Thoracic aorta (tissue), 2 donors: ENCODE data around the gene VAPB. TPM values are rescaled to one million over a fixed set of nuclear protein-coding genes. Genes with fewer than 3 reads are reported as not detected.

Experiments used
- ATAC-seq: fragments of 150-250 bp; one replicate; pipeline ENCODE4 v1.8.0; 2017; ENCODE audit warnings: low read depth; ENCODE audit not compliant: insufficient number of reproducible peaks, low FRiP score
- DNase-seq: peaks from one replicate; pipeline ENCODE4 v3.0.0-alpha.2; 2020; ENCODE audit warnings: low spot score
- H3K27ac ChIP-seq, 2 donors: fragments of 200-600 bp; sonication (generic); 1 replicate in 1 of 2; 2 replicates in 1 of 2; pipeline ENCODE4 v1.5.1; 2016; ENCODE audit warnings: mild to moderate bottlenecking in 2 of 2, moderate library complexity in 2 of 2
- H3K27me3 ChIP-seq: fragments of 200-600 bp; sonication (generic); replicated peaks from 2 replicates; pipeline ENCODE4 v1.6.0; 2016; ENCODE audit warnings: mild to moderate bottlenecking; ENCODE audit not compliant: insufficient read depth
- H3K36me3 ChIP-seq: fragments of 200-600 bp; sonication (generic); one replicate; pipeline ENCODE4 v1.5.1; 2016
- H3K4me1 ChIP-seq, 2 donors: fragments of 200-600 bp; sonication (generic); 1 replicate in 1 of 2; 2 replicates in 1 of 2; pipeline versions ENCODE4 v1.5.1 to v1.6.0; 2016; ENCODE audit warnings: low read depth in 2 of 2, mild to moderate bottlenecking in 1 of 2; ENCODE audit not compliant: control insufficient read depth in 1 of 2
- H3K4me3 ChIP-seq: fragments of 200-600 bp; sonication (generic); 2 replicates; pipeline ENCODE4 v1.5.1; 2016; ENCODE audit warnings: mild to moderate bottlenecking
- H3K9me3 ChIP-seq: fragments of 200-600 bp; sonication (generic); 2 replicates; pipeline ENCODE4 v1.5.1; 2016
- CTCF ChIP-seq: fragments of 200-600 bp; sonication (generic); IDR thresholded peaks from one replicate; pipeline ENCODE4 v1.5.1; 2019; ENCODE audit warnings: antibody characterized with exemption
- total RNA-seq, 2 donors: library from RNA; depleted of rRNA; stranded (reverse); fragments of >200 nt; gene quantifications; one replicate each; pipeline versions ENCODE4 v1.1.0 to v1.2.3, GENCODE V29; 2016

VAPB gene
- total RNA-seq, 2 donors from 2014 or later, result 21.5 to 32.8 TPM

GRCh38 chr20:58433759-58434158, 44.7 kb downstream of the VAPB start:
- Histone ChIP-seq H3K36me3 (no peaks in the 10 kb centered on the region), H3K9me3 (no peaks in the 10 kb centered on the region), H3K27me3 (no peaks in the 10 kb centered on the region), H3K27ac (no peak overlapping the region), H3K4me1 (peaks cover 0 to 18% of the 10 kb centered on the region in 2 donors), H3K4me3 (no peak overlapping the region)
- DNase-seq (no peak), ATAC-seq (no peak)
- no peak for TF ChIP-seq CTCF

GRCh38 chr20:58434326-58434725, 45.3 kb downstream of the VAPB start:
- no peak for TF ChIP-seq CTCF

GRCh38 chr20:58435237-58435636, 46.2 kb downstream of the VAPB start:
- Histone ChIP-seq H3K4me3 (no peak overlapping the region), H3K9me3 (no peaks in the 10 kb centered on the region), H3K36me3 (peaks cover 5% of the 10 kb centered on the region), H3K27me3 (no peaks in the 10 kb centered on the region), H3K4me1 (peaks cover 0 to 18% of the 10 kb centered on the region in 2 donors), H3K27ac (no peak overlapping the region)
- no peak for TF ChIP-seq CTCF
- DNase-seq, result no peak
- ATAC-seq, result no peak

More at GRCh38 chr20:58434326-58434725, 45.3 kb downstream of the VAPB start:
- Histone ChIP-seq H3K4me3 (no peak overlapping the region), H3K27ac (no peak overlapping the region), H3K9me3 (no peaks in the 10 kb centered on the region), H3K4me1 (peaks cover 0 to 18% of the 10 kb centered on the region in 2 donors), H3K36me3 (no peaks in the 10 kb centered on the region), H3K27me3 (no peaks in the 10 kb centered on the region)
- ATAC-seq (no peak), DNase-seq (no peak)

GRCh38 chr20:58436868-58437645, 48.0 kb downstream of the VAPB start:
- no peak for DNase-seq
- H3K27ac ChIP-seq, result no peak overlapping the region
- no peak for ATAC-seq
- H3K4me1 ChIP-seq, result peaks cover 0 to 6% of the 10 kb centered on the region in 2 donors
- no peak for TF ChIP-seq CTCF
- peaks cover 6% of the 10 kb centered on the region for H3K36me3 ChIP-seq
- no peaks in the 10 kb centered on the region for H3K9me3 ChIP-seq
- H3K4me3 ChIP-seq, result no peak overlapping the region
- no peaks in the 10 kb centered on the region for H3K27me3 ChIP-seq

- Histone ChIP-seq H3K27ac (no peak overlapping the region), H3K27me3 (no peaks in the 10 kb centered on the region), H3K4me3 (no peak overlapping the region), H3K36me3 (peaks cover 14% of the 10 kb centered on the region), H3K9me3 (no peaks in the 10 kb centered on the region), H3K4me1 (no peaks in the 10 kb centered on the region)
- no peak for TF ChIP-seq CTCF
- no peak for DNase-seq
- no peak for ATAC-seq
These were observed 50.2 kb downstream of the VAPB start for GRCh38 chr20:58438970-58439808.
